Thoracic aorta (tissue), 2 donors: ENCODE measurements around the gene NKX1-2. TPM values are rescaled to one million over a fixed set of nuclear protein-coding genes. Genes with fewer than 3 reads are reported as not detected.
A peak's percentile ranks its signal among the peaks of the same experiment; 100 is the strongest.

ENCODE experiments used
- ATAC-seq: fragments of 150-250 bp; one replicate; pipeline ENCODE4 v1.8.0; 2017; ENCODE audit warnings: low read depth; ENCODE audit not compliant: insufficient number of reproducible peaks, low FRiP score
- DNase-seq: peaks from one replicate; pipeline ENCODE4 v3.0.0-alpha.2; 2020; ENCODE audit warnings: low spot score
- H3K27ac ChIP-seq, 2 donors: fragments of 200-600 bp; sonication (generic); 1 replicate in 1 of 2; 2 replicates in 1 of 2; pipeline ENCODE4 v1.5.1; 2016; ENCODE audit warnings: mild to moderate bottlenecking in 2 of 2, moderate library complexity in 2 of 2
- H3K27me3 ChIP-seq: fragments of 200-600 bp; sonication (generic); replicated peaks from 2 replicates; pipeline ENCODE4 v1.6.0; 2016; ENCODE audit warnings: mild to moderate bottlenecking; ENCODE audit not compliant: insufficient read depth
- H3K36me3 ChIP-seq: fragments of 200-600 bp; sonication (generic); one replicate; pipeline ENCODE4 v1.5.1; 2016
- H3K4me1 ChIP-seq, 2 donors: fragments of 200-600 bp; sonication (generic); 1 replicate in 1 of 2; 2 replicates in 1 of 2; pipeline versions ENCODE4 v1.5.1 to v1.6.0; 2016; ENCODE audit warnings: low read depth in 2 of 2, mild to moderate bottlenecking in 1 of 2; ENCODE audit not compliant: control insufficient read depth in 1 of 2
- H3K4me3 ChIP-seq: fragments of 200-600 bp; sonication (generic); 2 replicates; pipeline ENCODE4 v1.5.1; 2016; ENCODE audit warnings: mild to moderate bottlenecking
- H3K9me3 ChIP-seq: fragments of 200-600 bp; sonication (generic); 2 replicates; pipeline ENCODE4 v1.5.1; 2016
- CTCF ChIP-seq: fragments of 200-600 bp; sonication (generic); IDR thresholded peaks from one replicate; pipeline ENCODE4 v1.5.1; 2019; ENCODE audit warnings: antibody characterized with exemption
- total RNA-seq, 2 donors: library from RNA; depleted of rRNA; stranded (reverse); fragments of >200 nt; gene quantifications; one replicate each; pipeline versions ENCODE4 v1.1.0 to v1.2.3, GENCODE V29; 2016

NKX1-2 gene
- total RNA-seq, 2 donors from 2014 or later: not detected

- no peaks in the 10 kb centered on the region for H3K36me3 ChIP-seq
- no peak overlapping the region for H3K27ac ChIP-seq
- no peaks in the 10 kb centered on the region for H3K27me3 ChIP-seq
- no peak for ATAC-seq
- H3K9me3 ChIP-seq: no peaks in the 10 kb centered on the region
- H3K4me3 ChIP-seq: no peak overlapping the region
- no peak for DNase-seq
- H3K4me1 ChIP-seq: no peaks in the 10 kb centered on the region
- TF ChIP-seq CTCF: no peak
Observed at GRCh38 chr10:124495725-124496124, 45.9 kb upstream of the NKX1-2 start.

DNA sequence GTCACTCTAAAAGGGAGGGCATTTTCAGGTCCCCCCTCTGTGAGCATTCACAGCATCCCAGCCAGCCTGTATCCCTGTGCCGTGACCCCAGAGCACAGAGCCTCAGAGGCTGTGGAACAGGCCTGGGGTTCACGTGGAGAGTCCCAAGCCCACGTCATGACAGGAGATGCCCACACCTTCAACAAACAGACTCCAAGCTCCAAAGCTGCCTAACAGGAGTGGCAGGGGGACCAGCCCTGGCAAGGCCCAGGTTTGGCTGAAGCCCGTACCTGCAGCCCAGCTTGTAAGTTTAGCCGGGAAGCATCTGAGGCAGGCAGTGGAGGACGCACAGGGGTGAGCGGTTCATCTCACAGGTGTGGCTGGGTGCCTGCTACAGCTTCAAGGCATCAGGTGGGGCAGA, 45.3 kb upstream of the NKX1-2 start:
- no peak for DNase-seq
- Histone ChIP-seq H3K4me3 (no peak overlapping the region), H3K4me1 (no peaks in the 10 kb centered on the region), H3K27ac (no peak overlapping the region), H3K9me3 (no peaks in the 10 kb centered on the region), H3K36me3 (no peaks in the 10 kb centered on the region), H3K27me3 (no peaks in the 10 kb centered on the region)
- no peak for ATAC-seq
- TF ChIP-seq CTCF: no peak

GRCh38 chr10:124494046-124494807, 44.4 kb upstream of the NKX1-2 start:
- DNase-seq: no peak
- Histone ChIP-seq H3K4me3 (peak overlapping the region; percentile 20), H3K27ac (no peak overlapping the region), H3K27me3 (no peaks in the 10 kb centered on the region), H3K4me1 (no peaks in the 10 kb centered on the region), H3K9me3 (no peaks in the 10 kb centered on the region), H3K36me3 (no peaks in the 10 kb centered on the region)
- no peak for ATAC-seq
- TF ChIP-seq CTCF: no peak

- no peaks in the 10 kb centered on the region for H3K36me3 ChIP-seq
- ATAC-seq (no peak), DNase-seq (no peak)
- no peaks in the 10 kb centered on the region for H3K27me3 ChIP-seq
- no peaks in the 10 kb centered on the region for H3K9me3 ChIP-seq
- H3K4me3 ChIP-seq: no peak overlapping the region
- H3K27ac ChIP-seq: no peak overlapping the region
- H3K4me1 ChIP-seq: no peaks in the 10 kb centered on the region
- TF ChIP-seq CTCF: no peak
Observed at GRCh38 chr10:124493214-124493882, 43.5 kb upstream of the NKX1-2 start.

GRCh38 chr10:124492266-124492665, 42.4 kb upstream of the NKX1-2 start:
- no peak overlapping the region for H3K4me3 ChIP-seq
- H3K27me3 ChIP-seq: no peaks in the 10 kb centered on the region
- H3K27ac ChIP-seq: no peak overlapping the region
- ATAC-seq (no peak), DNase-seq (no peak)
- no peaks in the 10 kb centered on the region for H3K9me3 ChIP-seq
- TF ChIP-seq CTCF: no peak
- H3K36me3 ChIP-seq: no peaks in the 10 kb centered on the region
- H3K4me1 ChIP-seq: no peaks in the 10 kb centered on the region
